HG02571 (cell line): Measurements from ENCODE around the gene AKR7A2.

Experiments used
- ATAC-seq: cut with Tn5 transposase; IDR thresholded peaks from one replicate; pipeline ENCODE4 v1.9.1; 2021; ENCODE audit warnings: mild to moderate bottlenecking, moderate library complexity; ENCODE audit not compliant: unreplicated experiment

Gene AKR7A2

DNA sequence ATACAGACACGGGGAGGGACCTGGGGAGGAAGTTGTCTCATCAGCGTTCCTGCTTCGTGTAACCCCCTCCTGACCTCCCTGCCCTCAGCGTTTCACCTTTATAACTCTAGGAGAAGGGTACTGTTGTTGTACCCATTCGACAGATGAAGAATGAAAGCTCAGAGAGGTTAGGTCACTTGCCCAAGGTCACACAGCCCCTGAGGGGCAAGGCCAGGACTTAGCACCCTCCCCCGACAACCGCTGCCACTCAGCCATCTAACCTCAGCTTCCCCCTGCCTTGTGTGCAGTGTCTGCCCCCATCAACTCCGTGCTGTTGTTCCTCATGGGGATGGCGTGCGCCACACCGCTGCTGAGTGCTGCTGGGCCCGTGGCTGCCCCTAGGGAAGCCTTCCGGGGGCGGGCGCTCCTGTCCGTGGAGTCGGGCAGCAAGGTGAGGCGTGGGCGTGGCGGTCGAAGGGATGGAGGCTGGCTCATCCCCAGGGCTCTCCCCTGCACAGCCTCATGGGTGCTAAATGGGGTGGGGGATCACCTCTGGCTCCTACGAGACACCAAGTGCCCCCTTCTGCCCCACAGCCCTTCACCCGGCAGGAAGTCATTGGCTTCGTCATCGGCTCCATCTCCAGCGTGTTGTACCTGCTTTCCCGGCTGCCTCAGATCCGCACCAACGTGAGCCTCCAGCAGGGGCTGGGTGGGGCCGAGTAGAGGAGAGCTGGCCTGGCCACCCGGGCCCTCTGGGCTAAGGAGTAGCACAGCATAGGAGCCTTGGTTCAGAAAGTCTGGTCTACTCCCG, 14.2 kb upstream of the AKR7A2 start:
- ATAC-seq, result no peak

DNA sequence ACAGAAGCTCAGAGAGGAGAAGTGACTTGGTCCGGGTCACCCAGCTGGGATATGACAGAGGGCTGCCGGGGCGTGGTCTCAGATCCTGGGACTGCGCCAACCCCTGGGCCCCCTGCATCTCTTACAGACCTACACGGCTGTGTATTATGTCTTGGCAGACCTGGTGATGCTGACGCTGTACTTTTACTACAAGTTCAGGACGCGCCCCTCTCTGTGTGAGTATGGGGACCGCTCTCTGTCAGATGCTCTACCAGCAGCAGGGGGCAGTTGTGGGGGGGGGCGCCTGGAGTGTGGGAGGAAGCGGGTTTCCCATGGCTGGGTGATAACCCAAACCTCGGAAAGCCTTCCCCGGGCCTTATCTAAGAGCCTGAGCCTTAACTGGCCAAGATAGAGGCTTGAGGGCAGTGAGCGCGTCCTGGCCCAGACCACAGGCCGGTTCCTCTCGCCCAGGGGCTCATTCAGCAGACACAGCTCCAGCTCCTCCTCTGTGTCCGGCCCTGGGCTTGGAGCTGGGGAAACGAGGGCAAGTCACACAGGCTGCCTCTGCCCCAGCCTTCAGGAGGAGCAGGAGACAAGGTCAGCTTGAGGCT, 13.5 kb upstream of the AKR7A2 start:
- no peak for ATAC-seq

DNA sequence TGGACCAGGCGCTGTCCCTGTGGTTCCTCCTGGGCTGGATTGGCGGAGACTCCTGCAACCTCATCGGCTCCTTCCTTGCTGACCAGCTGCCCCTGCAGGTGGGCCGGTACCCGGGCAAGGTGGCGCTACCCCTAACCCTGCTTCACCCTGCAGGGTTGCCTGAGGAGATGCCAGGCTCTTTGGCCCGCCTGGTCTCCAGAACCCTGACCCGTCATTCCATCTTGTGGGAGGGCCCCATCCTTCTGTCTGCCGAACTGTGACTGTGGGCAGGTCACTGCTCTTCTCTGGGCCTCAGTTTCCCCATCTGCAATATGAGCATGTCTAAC, 12.7 kb upstream of the AKR7A2 start:
- no peak for ATAC-seq

DNA sequence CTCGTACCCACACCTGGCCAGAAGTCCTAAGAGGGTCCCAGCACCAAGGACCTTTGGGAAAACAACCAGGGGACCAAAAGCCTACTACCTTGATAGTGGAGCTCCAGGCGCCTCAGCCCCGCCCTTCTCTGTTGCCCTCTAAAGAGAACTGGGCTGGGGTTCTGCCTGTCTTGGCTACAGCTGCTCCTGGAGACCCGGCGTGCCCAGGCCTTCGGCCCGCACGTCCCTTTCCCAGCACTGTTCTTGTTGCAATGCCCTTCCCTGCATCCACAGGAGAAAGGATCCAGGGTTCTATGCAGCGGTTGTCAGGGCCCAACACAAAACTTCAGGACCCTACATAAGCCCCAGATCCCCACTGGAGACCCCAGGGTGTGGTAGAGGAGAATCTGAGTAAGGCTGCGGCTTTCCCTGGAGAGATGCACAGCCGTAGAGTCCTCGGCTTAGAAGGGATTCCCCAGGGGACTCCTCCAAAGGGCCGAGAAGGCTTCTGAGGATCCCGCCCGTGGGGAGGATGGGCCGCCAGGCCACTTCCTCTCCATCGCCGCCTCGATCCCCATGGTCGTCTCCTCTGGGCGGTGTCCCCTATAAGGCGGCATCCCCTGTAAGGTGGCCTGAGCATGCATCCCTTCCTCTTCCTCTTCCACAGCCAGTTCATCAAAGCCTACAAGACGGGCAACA, 12.2 kb upstream of the AKR7A2 start:
- ATAC-seq, result no peak

DNA sequence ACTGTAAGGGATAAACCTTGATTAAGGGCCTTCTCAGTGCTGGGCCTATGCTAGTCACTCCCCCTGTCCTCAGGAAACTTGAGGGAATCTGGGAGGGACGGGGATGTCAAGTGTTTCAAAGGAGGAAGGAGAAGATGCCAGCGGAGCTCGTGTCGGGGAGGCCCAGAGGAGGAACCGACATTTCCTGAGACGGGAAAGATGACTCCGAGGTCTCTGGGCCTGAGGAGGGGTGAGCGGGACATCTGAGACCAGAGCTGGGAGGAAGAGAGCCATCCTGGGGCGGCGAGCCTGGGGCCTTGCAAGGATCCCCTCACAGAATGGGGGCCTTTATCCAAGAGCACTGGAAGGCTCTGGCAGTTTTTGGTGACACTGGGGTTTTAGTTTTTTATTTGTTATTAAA, 10.5 kb upstream of the AKR7A2 start:
- no peak for ATAC-seq

DNA sequence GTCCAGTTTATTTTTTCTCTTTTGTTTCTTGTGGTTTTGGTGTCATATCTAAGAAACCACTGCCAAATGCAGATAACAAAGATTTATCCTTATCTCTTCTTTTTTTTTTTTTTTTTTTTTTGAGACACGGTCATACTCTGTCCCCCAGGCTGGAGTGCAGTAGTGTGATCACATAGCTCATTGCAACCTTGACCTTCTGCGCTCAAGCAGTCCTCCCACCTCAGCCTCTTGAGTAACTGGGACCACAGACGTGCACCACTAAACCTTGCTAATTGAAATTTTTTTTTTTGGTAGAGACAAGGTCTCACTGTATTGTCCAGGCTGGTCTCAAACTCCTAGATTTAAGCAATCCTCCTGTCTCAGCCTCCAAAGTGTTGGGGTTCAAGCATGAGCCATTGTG, 9.1 kb upstream of the AKR7A2 start:
- ATAC-seq, result no peak

DNA sequence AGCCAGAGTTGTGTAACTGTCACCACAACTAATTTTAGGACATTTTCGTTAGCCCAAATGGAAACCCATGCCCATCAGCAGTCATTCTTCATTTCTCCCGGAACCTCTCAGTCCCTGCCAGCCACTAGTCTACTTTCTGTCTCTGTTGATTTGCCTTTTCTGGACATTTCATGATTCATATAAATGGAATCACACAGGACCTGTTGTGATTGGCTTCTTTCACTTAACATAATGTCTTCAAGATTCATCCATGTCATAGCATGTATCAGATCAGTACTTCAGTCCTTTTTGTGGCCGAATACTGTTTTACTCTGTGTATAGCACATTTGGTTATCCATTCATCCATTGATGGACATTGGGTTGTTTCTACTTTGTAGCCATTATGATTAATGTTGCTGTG, 7.3 kb upstream of the AKR7A2 start:
- ATAC-seq, result no peak

DNA sequence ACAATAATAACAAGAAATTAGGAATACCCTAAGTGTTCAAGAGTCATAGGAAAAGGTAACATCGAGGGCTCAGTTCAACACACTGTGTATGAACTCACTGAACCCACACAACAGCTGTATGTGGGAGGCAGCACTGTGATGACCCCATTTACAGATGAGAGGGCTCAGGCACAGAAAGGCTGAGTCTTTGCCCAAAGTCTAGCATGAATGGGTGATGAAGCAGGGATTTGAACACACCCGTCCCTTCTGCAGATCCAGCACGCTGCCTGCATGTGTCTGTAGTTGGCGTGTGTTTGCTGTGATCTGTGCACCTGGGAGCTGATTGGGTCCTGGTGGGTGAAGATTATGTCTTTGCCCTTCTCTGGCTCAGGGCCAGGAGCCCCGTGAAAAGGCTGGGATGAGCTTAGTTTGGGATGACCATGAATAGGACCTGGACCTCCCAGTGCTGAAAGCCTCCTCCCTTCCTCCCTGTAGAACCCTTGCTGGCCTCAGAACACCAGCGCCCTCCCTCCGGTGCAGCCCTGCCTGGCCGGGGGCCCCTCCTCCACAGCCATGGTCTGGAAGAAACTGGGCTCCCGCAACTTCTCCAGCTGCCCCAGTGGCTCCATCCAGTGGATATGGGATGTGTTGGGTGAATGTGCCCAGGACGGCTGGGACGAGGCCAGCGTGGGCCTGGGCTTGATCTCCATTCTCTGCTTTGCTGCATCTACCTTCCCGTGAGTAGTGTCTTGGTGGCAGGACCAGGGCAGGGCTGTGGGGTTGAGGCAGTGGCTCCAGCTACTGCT, 5.4 kb upstream of the AKR7A2 start:
- ATAC-seq, result no peak

DNA sequence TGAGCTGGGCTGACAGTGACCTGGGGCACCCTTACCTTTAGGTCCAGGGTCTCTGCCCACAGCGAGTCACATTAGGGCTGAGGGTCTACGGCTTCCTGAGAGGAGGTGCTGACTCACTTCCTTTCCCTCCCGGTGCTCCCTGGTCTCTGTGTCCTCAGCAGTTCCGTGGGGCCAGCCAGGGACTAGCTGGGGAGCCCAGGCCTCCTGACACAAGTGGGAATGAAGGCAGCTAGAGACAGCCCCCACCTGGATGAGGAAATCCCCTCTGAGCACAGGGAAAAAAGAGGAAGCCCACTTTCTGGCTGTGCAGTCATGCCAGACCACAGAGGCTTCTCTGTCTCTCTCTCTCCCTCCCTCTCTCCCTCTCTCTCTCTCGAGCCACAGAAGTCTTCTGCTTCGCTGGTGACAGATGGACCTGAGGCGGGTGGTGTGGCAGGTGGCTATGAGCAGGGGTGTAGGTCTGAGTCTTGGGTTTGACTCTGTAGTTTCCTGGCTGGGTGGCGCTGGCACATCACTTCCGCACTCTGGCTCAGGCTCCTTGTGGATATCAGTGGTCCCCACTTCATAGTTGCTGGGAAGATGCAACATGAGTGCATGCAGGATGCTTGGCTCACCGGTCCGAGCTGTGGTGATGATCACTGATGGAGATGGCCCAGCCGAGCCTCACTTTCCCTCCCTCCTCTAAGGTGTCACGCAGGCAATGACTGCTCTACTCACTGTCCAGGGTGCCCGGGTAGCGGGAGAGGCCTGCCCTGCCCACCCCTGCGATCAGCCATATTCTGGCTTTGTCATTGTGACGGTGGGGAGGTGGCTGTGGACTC, 3.6 kb upstream of the AKR7A2 start:
- no peak for ATAC-seq

DNA sequence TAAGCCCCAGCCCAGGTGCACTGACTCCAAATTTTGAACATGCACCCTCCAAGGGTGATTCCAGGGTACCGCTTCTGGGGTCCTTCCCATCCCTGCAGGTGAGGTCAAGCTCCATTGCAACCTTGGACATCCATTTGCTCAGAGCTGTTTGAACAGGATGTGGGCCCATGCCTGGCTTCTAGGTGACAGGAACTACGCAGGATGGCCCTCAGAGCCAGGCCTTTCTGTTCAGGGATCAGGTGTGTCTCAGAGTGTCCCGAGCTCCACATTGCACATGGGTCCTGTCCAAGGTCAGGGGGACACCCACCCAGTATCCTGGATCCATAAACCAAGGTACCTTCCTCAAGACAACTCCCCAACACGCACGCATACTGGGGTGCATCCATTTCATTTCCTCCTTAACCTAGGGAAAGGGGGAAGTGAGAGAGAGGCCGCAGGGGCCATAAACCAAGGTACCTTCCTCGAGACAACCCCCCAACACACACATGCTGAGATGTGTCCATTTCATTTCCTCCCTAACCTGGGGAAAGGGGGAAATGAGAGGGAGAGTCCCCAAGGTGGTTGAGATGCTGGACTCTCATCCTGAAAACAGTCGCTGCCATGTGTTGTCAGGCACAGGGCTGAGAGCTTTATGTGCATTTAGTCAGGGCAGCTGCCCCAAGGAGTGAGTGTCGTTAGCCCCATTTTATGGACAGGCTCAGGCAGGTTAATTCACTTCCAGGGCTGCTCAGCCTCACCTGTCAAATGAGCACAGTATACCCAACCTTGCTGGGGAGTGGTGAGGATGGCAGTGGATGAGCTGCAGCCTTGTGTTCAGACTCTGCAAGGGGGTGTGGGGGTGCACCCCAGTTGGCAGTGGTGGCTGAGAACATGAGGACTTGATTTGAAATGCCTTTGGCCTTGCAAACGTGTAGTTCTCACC, 2.3 kb upstream of the AKR7A2 start:
- ATAC-seq, result no peak

DNA sequence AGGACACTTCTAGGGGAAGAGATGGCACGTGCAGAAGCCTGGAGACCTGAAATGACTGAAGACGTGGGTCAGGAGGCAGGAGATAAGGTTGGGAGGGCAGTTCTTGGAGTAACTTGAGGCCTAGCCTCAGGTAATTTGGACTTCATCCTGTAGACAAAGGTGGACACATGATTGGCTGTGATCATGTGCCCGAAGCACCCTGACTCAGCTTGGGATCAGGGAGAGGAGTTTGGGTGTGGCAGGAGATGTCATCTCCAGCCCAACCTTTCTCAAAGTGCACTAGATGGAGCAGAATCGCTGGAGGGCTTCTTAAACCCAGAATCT, 1.7 kb upstream of the AKR7A2 start:
- no peak for ATAC-seq

DNA sequence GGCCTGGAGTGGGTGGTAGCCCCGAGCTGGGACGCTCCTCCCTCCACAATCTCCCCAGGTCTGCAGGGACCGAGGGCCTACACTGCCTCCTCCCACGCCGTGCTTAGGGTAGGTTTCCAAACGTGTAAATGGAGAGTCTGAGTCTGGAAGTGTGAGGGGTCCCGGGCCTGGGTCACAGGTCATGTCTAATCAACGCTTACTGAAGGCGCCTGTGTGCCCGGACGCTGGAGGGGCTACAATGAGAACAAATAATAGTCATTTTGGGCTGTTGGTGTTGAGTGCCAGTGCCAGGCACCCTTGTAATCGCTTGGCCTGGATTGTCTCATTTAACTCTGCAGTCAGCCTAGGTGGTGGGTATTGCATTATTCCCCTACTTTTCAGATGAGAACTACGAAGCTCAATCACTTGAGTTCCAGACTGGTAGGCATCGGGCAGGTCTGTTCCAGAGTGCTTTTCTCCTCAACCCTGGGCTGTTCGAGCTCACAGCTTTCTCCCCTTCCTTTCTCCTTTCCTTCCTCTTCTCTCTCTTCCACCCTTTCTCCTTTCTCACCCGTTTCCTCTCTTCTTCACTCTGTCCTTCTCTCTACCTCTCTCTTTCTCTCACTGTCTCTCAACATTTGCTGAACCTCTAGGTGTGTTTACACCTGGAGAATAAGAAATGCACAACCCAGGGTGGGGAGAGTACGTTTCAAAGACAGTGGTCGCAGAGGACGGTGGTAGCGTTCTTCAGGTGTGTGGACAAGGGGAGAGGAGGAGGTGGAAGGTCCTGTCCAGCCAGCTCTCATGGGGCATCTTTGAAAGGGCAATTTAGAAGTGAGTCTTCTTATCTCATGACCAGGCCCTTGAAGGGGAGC, 1.1 kb upstream of the AKR7A2 start:
- ATAC-seq, result peak; percentile 23

DNA sequence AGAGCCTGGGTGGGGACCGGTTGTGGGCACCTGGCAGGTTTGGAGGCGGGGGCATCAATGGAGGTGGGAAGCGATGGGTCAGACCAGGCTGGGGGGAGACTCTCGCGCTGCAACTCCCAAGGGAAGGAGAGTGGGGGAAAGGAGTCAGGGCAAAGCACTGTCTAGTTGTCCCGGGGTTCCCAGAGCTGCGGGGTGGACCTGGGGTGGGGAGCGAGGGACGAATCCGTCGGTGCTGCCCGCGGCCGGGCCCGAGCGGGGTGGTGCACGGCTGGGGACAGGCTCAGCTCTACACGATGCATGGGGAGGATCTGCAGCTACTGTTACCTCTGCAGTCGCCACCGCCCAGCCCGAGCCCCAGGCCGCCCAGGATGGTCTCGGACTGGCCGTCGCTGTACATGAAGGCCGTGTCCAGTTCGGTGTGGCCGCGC, 427 bp downstream of the AKR7A2 start:
- no peak for ATAC-seq

DNA sequence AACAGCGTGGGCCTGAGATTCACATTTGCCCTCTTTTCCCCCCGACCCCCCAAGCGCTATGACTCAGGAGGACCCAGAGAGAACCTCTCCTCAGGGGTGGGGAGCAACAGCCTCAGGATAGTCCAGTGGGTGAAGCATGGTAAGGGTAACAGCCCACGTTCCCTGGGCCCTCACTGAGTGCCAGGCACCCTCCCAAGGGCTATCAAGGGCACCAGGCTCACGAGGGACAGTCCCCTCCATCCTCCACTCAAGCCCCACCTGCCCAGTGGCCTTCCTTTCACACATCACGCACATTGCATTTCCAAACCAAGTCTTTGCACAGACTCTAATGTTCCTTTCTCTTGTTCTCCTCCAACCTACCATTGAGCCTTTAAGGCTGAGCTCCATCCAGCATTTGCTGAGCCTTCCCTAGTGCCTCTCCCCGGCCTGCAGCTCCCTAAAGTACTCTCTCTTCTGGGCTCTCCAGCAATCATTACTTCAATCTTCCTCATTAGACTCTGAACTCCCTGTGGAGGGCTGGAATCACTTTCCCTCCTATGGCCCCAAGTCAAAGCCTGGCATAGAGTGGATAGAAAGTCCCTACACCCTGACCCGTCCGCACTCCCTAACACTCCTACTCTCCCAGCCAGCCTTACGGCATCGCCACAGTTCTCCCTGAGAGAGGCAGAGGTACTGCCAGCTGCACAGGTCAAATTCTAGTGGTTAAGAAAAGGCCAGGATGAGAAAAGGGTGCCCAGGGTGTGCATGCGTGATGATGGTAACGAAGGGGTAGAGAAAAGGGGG, 1.0 kb downstream of the AKR7A2 start:
- no peak for ATAC-seq

DNA sequence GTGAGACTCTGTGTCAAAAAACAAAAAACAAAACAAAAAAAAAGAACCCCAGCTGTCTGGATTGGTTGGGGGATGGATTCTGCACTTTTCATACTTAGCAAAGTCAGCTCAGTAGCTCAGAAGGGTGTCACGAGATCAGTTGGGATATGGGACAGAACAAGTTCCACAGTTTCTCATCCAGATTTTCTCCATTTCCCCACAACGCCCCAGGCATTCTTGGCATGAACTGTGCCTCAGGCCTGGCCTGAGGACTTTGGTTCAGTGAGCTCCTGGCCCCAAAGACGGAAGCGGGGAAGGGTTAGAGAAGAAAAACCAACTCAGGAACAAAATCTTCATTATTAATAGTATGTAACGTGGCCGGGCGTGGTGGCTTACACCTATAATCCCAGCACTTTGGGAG, 1.9 kb downstream of the AKR7A2 start:
- no peak for ATAC-seq

DNA sequence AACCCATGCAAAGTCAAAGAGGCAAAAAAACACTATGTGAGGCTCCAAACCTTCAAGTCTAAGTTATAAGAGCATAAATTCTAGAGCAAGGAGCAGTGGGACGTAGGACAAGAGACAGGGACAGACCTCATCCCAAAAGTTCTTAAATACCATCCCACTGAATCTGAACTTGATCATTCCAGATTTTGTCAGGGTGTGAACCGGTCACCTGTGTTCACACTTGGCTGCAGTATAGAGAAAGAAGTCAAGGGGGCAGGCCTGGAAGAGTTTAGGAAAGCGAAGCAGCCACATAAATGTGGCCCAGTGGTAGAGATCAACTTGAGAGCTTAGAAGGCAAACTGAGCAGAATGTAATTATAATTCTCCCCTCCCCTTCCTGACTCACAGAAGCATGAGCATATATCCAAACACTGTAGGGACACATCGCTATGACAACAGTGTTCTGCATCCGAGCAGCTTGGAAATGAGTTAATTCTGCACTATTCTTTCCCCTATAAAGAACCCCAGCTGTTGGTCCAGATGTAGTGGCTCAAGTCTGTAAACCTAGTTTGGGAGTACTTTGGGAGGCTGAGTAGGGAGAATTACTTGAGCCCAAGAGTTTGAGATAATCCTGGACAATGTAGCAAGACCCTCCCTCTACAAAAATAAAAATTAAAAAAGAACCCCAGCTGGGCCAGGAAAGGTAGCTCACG, 2.7 kb downstream of the AKR7A2 start:
- no peak for ATAC-seq

DNA sequence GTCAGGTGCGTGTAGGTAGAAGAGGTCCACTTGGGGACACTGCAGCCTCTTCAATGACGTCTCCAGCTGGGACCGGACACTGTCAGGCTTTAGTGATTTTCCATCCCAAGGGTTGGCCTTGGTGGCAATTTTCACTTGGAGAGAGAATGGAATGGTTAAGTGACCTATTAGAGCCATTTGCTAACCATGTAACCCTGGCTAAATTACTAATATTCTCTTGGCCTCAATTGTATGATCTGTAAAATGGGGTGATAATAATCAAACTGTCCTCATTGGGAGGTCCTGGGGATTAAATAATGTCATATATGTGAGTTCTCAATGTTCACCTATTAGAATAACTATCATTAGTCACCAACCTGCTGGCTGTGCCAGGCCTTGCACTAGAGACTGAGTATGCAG, 3.4 kb downstream of the AKR7A2 start:
- ATAC-seq, result no peak
